H7 (cell line): ENCODE data around the gene TNIP1. TPM values are rescaled to one million over a fixed set of nuclear protein-coding genes. Genes with fewer than 3 reads are reported as not detected.

Experiments
- DNase-seq: peaks from one replicate; pipeline ENCODE4 v3.0.0; 2012
- H3K27me3 ChIP-seq: 2 replicates; pipeline ENCODE4 v1.6.0; 2011; ENCODE audit warnings: mild to moderate bottlenecking, low read length; ENCODE audit not compliant: control insufficient read depth, insufficient read depth
- H3K36me3 ChIP-seq: replicated peaks from 2 replicates; pipeline ENCODE4 v1.5.1; 2011; ENCODE audit warnings: low read length; ENCODE audit not compliant: control insufficient read depth, insufficient read depth
- H3K4me3 ChIP-seq: 2 replicates; pipeline ENCODE4 v1.5.1; 2011; ENCODE audit warnings: low read depth, mild to moderate bottlenecking, control low read depth, low read length, moderate library complexity; ENCODE audit not compliant: insufficient read depth
- total RNA-seq: library from RNA; depleted of rRNA; stranded (reverse); fragments of >200 nt; shearing (Covaris generic); gene quantifications from 2 replicates; pipeline ENCODE4 v1.2.3, GENCODE V29; 2014; rRNA removed

Gene TNIP1
- total RNA-seq, 1 experiment from 2014 or later, result 27.3 TPM

DNA sequence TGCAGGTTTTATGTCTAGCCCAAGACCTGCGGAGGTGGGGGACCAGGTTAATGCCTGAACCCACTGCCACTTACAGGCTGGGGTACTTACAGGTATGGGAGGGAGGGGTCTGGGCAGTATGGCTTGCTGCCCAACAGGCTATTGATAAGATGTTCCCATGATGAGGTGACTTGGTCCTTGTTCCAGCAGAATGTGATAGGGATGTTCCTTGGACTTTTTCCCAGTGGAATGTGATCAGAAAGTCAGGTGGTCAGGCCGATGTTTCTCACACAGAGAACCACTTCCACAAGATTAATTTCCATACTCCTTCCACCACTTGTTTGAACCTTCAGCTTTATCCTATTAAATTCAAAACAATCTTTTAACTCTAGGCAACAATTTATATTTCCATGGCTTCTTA is 87.4 kb downstream of the TNIP1 start:
- no peaks in the 10 kb centered on the region for H3K36me3 ChIP-seq
- H3K27me3 ChIP-seq, result no peaks in the 10 kb centered on the region
- DNase-seq, result no peak
- no peak overlapping the region for H3K4me3 ChIP-seq

DNA sequence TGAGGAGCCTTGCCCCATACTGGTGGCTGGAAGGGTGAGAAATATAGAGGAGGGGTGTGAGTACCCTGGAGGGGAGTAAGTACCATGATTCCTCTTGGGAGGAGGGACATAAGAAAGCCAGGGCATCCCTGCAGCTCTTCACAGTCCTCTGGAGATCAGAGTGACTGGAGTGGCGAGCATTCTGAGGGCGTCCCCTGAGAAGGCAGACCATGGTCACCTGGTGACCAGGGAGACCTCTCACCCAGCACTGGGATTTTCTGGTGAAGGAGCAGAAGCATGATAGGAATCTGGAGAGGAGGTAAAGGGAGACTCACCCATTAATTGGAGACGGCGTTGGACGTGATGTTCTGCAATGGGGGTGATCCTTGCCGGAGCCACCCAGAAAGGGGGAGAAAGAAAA is 88.1 kb downstream of the TNIP1 start:
- no peak for DNase-seq
- Histone ChIP-seq H3K4me3 (no peak overlapping the region), H3K27me3 (no peaks in the 10 kb centered on the region), H3K36me3 (no peaks in the 10 kb centered on the region)

DNA sequence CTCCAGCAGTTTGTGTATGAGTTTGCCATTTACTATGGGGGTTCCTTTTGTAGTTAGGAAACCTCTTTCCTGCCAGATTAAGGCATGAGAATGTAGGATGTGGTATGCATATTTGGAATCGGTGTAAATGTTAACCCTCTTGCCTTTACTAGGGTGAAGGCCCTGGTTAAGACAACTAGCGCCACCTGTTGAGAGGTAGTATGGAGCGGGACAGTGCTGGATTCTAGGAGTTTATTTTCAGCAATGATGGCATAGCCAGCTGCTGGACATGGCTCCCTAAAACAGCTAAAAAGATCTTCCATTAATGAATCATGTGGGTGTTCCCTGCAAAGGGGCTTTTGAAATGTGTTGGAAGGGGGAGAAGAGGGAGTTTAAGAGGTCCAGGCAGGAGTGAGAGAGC is 91.1 kb downstream of the TNIP1 start:
- Histone ChIP-seq H3K36me3 (no peaks in the 10 kb centered on the region), H3K4me3 (no peak overlapping the region), H3K27me3 (no peaks in the 10 kb centered on the region)
- peak; percentile 52 for DNase-seq

DNA sequence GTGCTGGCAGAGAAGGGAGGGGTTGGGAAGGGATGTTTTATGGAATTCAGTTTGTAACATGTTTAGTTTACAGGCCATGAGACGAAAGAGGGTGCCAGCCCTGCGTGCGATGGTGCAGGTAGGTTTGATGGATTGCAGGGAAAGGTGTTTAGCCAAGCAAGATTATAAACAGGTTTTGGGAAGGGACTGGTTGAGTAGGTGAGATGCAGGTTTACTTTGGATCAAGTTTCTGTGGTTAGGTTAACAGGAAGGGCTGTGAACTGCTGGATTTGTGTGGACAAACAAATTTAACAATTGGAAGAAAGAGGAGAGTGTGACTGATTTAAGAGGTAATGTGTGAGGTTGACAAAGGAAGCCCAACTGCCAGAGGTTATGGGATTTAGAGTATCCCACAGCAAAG is 93.1 kb downstream of the TNIP1 start:
- no peaks in the 10 kb centered on the region for H3K27me3 ChIP-seq
- H3K4me3 ChIP-seq, result no peak overlapping the region
- no peak for DNase-seq
- no peaks in the 10 kb centered on the region for H3K36me3 ChIP-seq

Other genes with a start within 250 kb of the TNIP1 start
- not detected in 2 replicates for gene IRGM, start 234.5 kb downstream of the TNIP1 start, total RNA-seq
- gene ZNF300, start 176.1 kb downstream of the TNIP1 start, total RNA-seq, result not detected in 2 replicates
- 22.4 and 39.8 TPM in 2 replicates for gene GPX3, start 60.4 kb downstream of the TNIP1 start, total RNA-seq
- 179 and 212 TPM in 2 replicates for gene ANXA6, start 76.7 kb upstream of the TNIP1 start, total RNA-seq
- gene CCDC69, start 143.1 kb upstream of the TNIP1 start, total RNA-seq, result 5.6 and 8.7 TPM in 2 replicates
- 29.4 and 30.7 TPM in 2 replicates for gene GM2A, start 172.2 kb upstream of the TNIP1 start, total RNA-seq
- not detected in 2 replicates for gene SLC36A3, start 222.7 kb upstream of the TNIP1 start, total RNA-seq